ENCODE results near the gene RYK.

RYK gene

DNA sequence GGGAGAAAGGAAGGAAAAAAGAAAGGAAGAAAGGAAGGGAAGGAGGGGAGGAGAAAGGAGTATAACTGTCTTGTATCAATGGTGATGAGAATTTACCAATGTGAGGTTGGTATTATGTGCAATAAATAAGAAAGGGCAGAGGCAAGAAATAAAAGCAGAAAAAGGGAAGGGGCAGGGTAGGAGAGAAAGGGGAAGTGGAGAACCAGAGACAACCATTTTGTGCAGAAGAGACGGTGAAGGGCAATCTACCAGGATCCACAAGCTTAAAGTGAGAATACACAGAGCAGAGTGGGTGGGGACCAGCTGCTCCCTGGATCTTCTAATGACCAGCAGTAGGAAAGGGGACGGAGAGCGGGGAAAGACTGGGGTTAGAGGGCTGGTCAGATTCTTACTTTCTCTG is 114.1 kb downstream of the RYK start:
- H3K79me2 ChIP-seq (ENCODE audit: control insufficient read depth, low read length) = no peaks in the 10 kb centered on the region
- H3K4me2 ChIP-seq (ENCODE audit: low read length) = no peak overlapping the region
- H3K9me3 ChIP-seq (ENCODE audit: control insufficient read depth, insufficient read depth, low read length) = no peaks in the 10 kb centered on the region
- no peaks in the 10 kb centered on the region for H3F3A ChIP-seq (ENCODE audit: control insufficient read depth, insufficient read depth)
- no peak overlapping the region for H3K4me3 ChIP-seq (ENCODE audit: low read length)
- H3K4me1 ChIP-seq (ENCODE audit: control insufficient read depth, low read length) = no peaks in the 10 kb centered on the region
- H3K9me2 ChIP-seq (replicated peaks; ENCODE audit: control insufficient read depth, low read length) = no peaks in the 10 kb centered on the region
- no peaks in the 10 kb centered on the region for H4K20me1 ChIP-seq (ENCODE audit: control insufficient read depth, insufficient read depth, low read depth, low read length)
- TF ChIP-seq CTCF (IDR thresholded peaks at IDR 0.05; ENCODE audit: low read depth, low read length, poor library complexity, severe bottlenecking) (no peak), EZH2phosphoT487 (IDR thresholded peaks at IDR 0.05; ENCODE audit: borderline replicate concordance, low read length) (no peak)
- no peak overlapping the region for H3K27ac ChIP-seq (ENCODE audit: low read depth, low read length)
- no peaks in the 10 kb centered on the region for H3K36me3 ChIP-seq (ENCODE audit: control insufficient read depth, low read length)
- no peaks in the 10 kb centered on the region for H3K27me3 ChIP-seq (ENCODE audit: control insufficient read depth, low read length)

DNA sequence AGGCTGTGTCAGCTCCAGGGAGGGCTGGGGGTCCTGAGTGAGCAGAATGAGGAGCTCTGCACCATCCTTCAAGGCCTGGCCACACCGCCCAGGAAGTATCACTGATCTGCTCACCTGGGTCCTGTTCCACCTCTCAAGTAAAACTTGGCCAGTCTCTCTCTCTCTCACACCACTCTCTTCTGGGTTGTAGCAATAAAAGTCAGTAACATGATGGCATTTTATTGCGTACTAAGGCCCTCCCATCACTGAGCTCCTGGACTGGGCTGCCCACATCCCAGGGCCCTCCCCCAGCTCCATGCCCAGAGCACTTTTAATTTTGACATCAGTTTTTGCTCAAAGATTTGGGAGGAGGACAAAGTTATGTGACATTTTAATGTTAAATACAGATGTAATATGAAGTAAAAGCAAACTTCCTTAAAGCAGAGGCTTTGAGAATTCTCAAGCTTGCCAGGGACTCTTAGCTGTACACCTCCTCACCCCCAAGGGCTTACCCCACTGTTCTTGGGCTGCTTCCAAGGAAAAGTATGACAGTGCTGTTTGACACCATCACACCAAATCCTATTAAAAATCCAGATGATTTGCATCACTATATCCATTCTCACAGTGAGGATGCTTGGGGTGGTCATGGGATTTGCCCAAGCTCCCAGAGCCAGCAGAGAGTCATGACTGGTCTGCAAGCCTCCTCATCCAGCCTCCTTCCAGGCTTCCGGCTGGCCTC is 115.8 kb downstream of the RYK start:
- Histone ChIP-seq H3K4me2 (ENCODE audit: low read length) (no peak overlapping the region), H3F3A (ENCODE audit: control insufficient read depth, insufficient read depth) (no peaks in the 10 kb centered on the region), H3K9me2 (replicated peaks; ENCODE audit: control insufficient read depth, low read length) (no peaks in the 10 kb centered on the region), H3K79me2 (ENCODE audit: control insufficient read depth, low read length) (no peaks in the 10 kb centered on the region), H3K27me3 (ENCODE audit: control insufficient read depth, low read length) (no peaks in the 10 kb centered on the region), H3K27ac (ENCODE audit: low read depth, low read length) (no peak overlapping the region), H4K20me1 (ENCODE audit: control insufficient read depth, insufficient read depth, low read depth, low read length) (no peaks in the 10 kb centered on the region), H3K36me3 (ENCODE audit: control insufficient read depth, low read length) (no peaks in the 10 kb centered on the region), H3K9me3 (ENCODE audit: control insufficient read depth, insufficient read depth, low read length) (no peaks in the 10 kb centered on the region), H3K4me1 (ENCODE audit: control insufficient read depth, low read length) (no peaks in the 10 kb centered on the region), H3K4me3 (ENCODE audit: low read length) (no peak overlapping the region)
- TF ChIP-seq EZH2phosphoT487 (IDR thresholded peaks at IDR 0.05; ENCODE audit: borderline replicate concordance, low read length) = no peak
- no peak for TF ChIP-seq CTCF (IDR thresholded peaks at IDR 0.05; ENCODE audit: low read depth, low read length, poor library complexity, severe bottlenecking)

DNA sequence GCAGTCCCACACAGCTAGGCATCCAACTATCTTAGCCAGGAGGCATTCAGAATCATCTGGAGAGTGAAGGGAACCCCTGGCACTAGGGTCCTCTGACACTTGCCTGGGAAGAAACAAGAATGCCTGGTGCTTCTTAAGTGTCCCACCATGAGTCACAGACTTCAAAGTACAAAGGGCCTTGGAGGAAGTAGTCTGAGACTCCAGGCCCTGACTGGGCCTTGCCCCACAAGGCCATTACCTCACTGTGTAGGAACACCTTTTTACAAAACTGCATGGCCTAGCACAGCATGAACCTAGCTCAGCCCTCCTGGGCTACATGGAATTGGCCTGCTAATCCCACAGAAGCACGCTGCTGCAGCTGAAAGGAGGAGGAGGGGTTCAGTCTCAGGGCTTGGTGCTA is 116.4 kb downstream of the RYK start:
- Histone ChIP-seq H3K27ac (ENCODE audit: low read depth, low read length) (no peak overlapping the region), H3K9me2 (replicated peaks; ENCODE audit: control insufficient read depth, low read length) (no peaks in the 10 kb centered on the region), H3K4me3 (ENCODE audit: low read length) (no peak overlapping the region), H3K9me3 (ENCODE audit: control insufficient read depth, insufficient read depth, low read length) (no peaks in the 10 kb centered on the region), H3F3A (ENCODE audit: control insufficient read depth, insufficient read depth) (no peaks in the 10 kb centered on the region), H3K4me2 (ENCODE audit: low read length) (no peak overlapping the region), H3K4me1 (ENCODE audit: control insufficient read depth, low read length) (no peaks in the 10 kb centered on the region), H3K27me3 (ENCODE audit: control insufficient read depth, low read length) (no peaks in the 10 kb centered on the region), H4K20me1 (ENCODE audit: control insufficient read depth, insufficient read depth, low read depth, low read length) (no peaks in the 10 kb centered on the region), H3K79me2 (ENCODE audit: control insufficient read depth, low read length) (no peaks in the 10 kb centered on the region), H3K36me3 (ENCODE audit: control insufficient read depth, low read length) (no peaks in the 10 kb centered on the region)
- TF ChIP-seq EZH2phosphoT487 (IDR thresholded peaks at IDR 0.05; ENCODE audit: borderline replicate concordance, low read length) (no peak), CTCF (IDR thresholded peaks at IDR 0.05; ENCODE audit: low read depth, low read length, poor library complexity, severe bottlenecking) (no peak)
